Esophagus squamous epithelium (tissue), 5 donors: ENCODE results near the gene NBPF11. TPM values are rescaled to one million over a fixed set of nuclear protein-coding genes. Genes with fewer than 3 reads are reported as not detected.
A peak's percentile ranks its signal among the peaks of the same experiment; 100 is the strongest.
"Not testable (repeated sequence)": the region's sequence is repeated elsewhere in the genome, so short reads cannot be mapped to it uniquely, and the experiment has no call there.

Experiments used
- DNase-seq: peaks from one replicate; lab custom pipeline; 2025; lab: John Stamatoyannopoulos, UW
- H3K27ac ChIP-seq, 4 donors: fragments of 200-600 bp; sonication (generic); one replicate each; pipeline ENCODE4 v1.5.1; 2016 to 2019; ENCODE audit warnings: mild to moderate bottlenecking in 1 of 4
- H3K27me3 ChIP-seq, 4 donors: fragments of 200-600 bp; sonication (generic); 1 replicate in 3 of 4; 2 replicates in 1 of 4; pipeline versions ENCODE4 v1.5.1 to v1.6.0; 2017 to 2021; ENCODE audit warnings: antibody characterized with exemption in 1 of 4
- H3K36me3 ChIP-seq, 3 donors: fragments of 200-600 bp; sonication (generic); one replicate each; pipeline ENCODE4 v1.5.1; 2016 to 2019
- H3K4me1 ChIP-seq, 3 donors: fragments of 200-600 bp; sonication (generic); one replicate each; pipeline ENCODE4 v1.5.1; 2017 to 2019
- H3K4me3 ChIP-seq, 4 donors: fragments of 200-600 bp; sonication (generic); 1 replicate in 3 of 4; 2 replicates in 1 of 4; pipeline ENCODE4 v1.5.1; 2016 to 2019; ENCODE audit warnings: mild to moderate bottlenecking in 2 of 4, moderate library complexity in 1 of 4
- H3K9me3 ChIP-seq, 3 donors: fragments of 200-600 bp; sonication (generic); one replicate each; pipeline ENCODE4 v1.5.1; 2016 to 2019
- CTCF ChIP-seq, 6 experiments: fragments of 450-650 bp in 4 of 6; fragments of 200-600 bp in 2 of 6; sonication (generic) in 2 of 6; IDR thresholded peaks; one replicate each; pipeline ENCODE4 v1.5.1; 2016 to 2019; ENCODE audit warnings: antibody characterized with exemption in 6 of 6, mild to moderate bottlenecking in 4 of 6, moderate library complexity in 4 of 6
- WGBS, 2 donors: methylation state at CpG; one replicate each; pipeline ENCODE4 v1.1.5; 2018; 5-methylcytosine and 5-hydroxymethylcytosine counted together
- intact Hi-C: fragments of 100-400 bp; cut with DNase I; formaldehyde crosslinking; loops from one replicate; pipeline ENCODE4 v1.15.0; 2022
- total RNA-seq, 4 donors: library from RNA; depleted of rRNA; stranded (reverse); fragments of >200 nt; gene quantifications; one replicate each; pipeline ENCODE4 v1.1.0, GENCODE V29; 2016
- donor health status: DM: yes; HTN: yes; CAD: no.

NBPF11 gene
- total RNA-seq, 4 donors from 2014 or later: 2.8 to 9.7 (median 4.0) TPM

DNA sequence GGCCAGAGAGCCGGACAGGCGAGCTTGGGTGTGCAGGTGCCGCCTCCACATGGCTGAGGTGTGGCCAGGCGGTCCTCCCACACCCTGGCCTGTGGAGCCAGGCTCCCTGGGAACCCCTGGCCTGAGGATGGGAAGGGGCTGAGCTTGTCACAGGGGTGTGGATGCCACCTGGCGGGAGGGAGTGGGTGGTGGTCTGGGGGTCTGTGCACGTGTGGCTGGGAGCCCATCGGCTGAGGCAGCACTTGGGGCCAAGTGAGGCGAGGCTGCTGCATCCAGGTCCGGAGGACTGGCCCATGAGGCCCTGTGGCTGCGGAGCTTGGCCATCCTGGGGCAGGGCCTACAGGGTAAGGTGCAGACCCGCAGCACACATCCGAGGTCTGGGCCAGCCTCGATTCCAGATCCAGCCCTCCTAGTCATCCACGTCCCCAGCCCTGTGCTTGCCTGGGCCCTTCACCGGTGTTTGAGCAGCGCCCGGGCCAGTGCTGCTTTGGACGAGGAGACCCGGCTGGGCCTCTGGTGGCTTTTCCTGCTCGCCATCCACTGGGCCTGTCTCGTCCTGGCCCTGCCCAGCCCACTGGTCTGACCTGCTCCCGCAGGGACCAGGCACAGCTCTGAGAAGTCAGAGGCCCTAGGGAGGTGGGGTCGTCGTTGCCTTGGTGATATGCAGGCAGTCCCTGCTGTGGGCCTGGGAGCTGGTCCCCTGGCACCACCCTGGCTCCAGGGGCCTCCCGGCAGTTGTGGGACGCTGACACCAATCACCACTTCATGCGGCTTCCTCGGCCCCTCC lies 4.8 kb downstream of the NBPF11 start:
- H3K27me3 ChIP-seq, intact Hi-C loops, H3K27ac ChIP-seq, H3K4me3 ChIP-seq, H3K9me3 ChIP-seq, H3K36me3 ChIP-seq, DNase-seq: not testable (repeated sequence)
- peaks cover 0 to 12% (median 4%) of the 10 kb centered on the region in 3 donors for H3K4me1 ChIP-seq
- no CpG with 5 or more reads among the region's 28 CpGs for WGBS, 2 donors

- H3K36me3 ChIP-seq: peaks cover 0 to 11% (median 0%) of the 10 kb centered on the region in 3 donors
- no CpG with 5 or more reads among the region's 66 CpGs for WGBS, 2 donors
- H3K27me3 ChIP-seq, H3K9me3 ChIP-seq, DNase-seq, H3K4me3 ChIP-seq, H3K27ac ChIP-seq, intact Hi-C loops: not testable (repeated sequence)
- peaks cover 0 to 12% (median 4%) of the 10 kb centered on the region in 3 donors for H3K4me1 ChIP-seq
These were observed 5.7 kb downstream of the NBPF11 start for GRCh38 chr1:148146191-148146997.

DNA sequence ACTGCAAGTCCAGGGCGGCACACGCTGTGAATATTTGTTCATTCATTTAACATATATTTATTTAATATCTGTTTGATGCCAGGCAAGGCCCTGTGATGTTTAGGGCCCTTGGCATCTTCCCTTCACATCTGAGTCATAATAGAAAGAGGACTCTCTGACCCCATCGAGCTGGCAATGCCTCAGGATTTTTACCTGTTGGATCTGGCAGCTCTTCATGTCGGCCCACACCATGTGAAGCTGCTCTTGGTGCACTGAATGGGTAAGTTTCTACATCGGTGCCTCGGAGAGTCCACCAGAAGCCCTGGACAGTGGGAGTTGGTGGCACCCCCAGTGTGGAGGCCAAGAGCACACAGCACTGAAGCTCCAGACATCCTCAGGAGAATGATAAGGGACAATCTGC lies 8.9 kb downstream of the NBPF11 start:
- intact Hi-C loops: not testable (repeated sequence)

DNA sequence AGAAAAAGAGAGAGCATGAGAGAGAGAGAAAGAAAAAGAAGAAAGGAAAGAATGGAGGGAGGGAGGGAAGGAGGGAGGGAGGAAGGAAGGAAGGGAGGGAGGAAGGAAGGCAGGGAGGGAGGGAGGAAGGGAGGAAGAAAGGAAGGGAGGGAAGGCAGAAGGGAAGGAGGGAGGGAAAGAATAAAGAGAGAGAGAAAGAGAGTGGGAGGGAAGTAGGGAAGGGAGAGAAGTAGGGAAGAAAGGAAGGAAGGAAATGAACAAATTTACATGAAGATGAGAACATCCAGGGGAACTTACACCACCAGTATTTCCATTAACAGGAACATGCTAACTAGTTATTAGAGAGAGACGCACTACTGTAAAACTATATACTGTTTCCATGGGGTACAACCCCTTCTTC lies 10.1 kb downstream of the NBPF11 start:
- DNase-seq, H3K27me3 ChIP-seq, H3K4me3 ChIP-seq, H3K27ac ChIP-seq, H3K4me1 ChIP-seq, H3K9me3 ChIP-seq, intact Hi-C loops: not testable (repeated sequence)
- WGBS, 2 donors: 75 to 86% methylated on average over 1 of the region's 1 CpG
- peaks cover 0 to 10% (median 0%) of the 10 kb centered on the region in 3 donors for H3K36me3 ChIP-seq

More for the DNA sequence above, 8.9 kb downstream of the NBPF11 start:
- WGBS, 2 donors: 61 to 79% methylated on average over 3 to 4 of the region's 6 CpGs
- DNase-seq, H3K9me3 ChIP-seq, H3K27ac ChIP-seq, H3K27me3 ChIP-seq, H3K4me1 ChIP-seq, H3K4me3 ChIP-seq: not testable (repeated sequence)
- peaks cover 0 to 15% (median 0%) of the 10 kb centered on the region in 3 donors for H3K36me3 ChIP-seq

DNA sequence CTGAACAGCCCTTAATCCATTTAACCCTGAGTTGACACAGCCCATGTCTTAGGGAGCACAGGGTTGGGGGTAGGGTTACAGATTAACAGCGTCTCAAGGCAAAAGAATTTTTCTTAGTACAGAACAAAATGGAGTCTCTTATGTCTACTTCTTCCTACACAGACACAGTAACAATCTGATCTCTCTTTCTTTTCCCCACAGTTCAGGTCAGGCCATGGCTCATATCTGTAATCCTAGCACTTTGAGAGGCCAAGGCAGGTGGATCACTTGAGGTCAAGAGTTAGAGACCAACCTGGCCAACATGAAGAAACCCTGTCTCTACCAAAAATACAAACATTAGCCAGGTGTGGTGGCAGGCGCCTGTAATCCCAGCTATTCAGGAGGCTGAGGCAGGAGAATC lies 13.5 kb downstream of the NBPF11 start:
- intact Hi-C loops, H3K9me3 ChIP-seq: not testable (repeated sequence)
- WGBS, 2 donors: no CpG with 5 or more reads among the region's 2 CpGs

GRCh38 chr1:148122341-148122740 lies 29.7 kb downstream of the NBPF11 start:
- H3K4me3 ChIP-seq, H3K9me3 ChIP-seq, intact Hi-C loops, DNase-seq, H3K27me3 ChIP-seq, H3K4me1 ChIP-seq, H3K27ac ChIP-seq: not testable (repeated sequence)
- peaks cover 0 to 31% (median 0%) of the 10 kb centered on the region in 3 donors for H3K36me3 ChIP-seq
- WGBS, 2 donors: 72% methylated on average over 5 of the region's 5 CpGs; no CpG with 5 or more reads in 1 of the 2 donors

More for the DNA sequence above, 13.5 kb downstream of the NBPF11 start:
- not testable (repeated sequence) for H3K4me1 ChIP-seq, H3K27ac ChIP-seq, H3K27me3 ChIP-seq, H3K4me3 ChIP-seq, DNase-seq
- peaks cover 0 to 20% (median 0%) of the 10 kb centered on the region in 3 donors for H3K36me3 ChIP-seq

DNA sequence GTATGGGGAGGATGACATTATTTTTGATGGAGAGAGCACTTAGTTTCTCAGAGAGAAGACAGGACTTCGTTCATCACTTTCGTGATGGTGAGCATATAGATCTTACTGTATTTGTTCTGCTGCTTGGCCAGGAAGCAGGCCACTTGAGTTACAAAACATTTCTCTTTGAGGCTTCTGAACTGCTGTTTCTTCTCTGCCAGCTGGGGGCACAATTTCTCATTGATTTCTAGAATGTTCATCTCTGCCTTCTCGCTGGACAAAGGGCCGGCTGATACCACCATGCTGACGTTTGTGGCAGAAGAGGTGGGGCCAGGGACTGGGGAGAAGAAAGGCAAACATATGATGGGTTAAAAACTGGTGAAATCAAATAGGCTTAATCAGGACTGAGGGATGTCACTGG lies 31.7 kb downstream of the NBPF11 start:
- H3K4me3 ChIP-seq, DNase-seq, H3K9me3 ChIP-seq, H3K4me1 ChIP-seq, intact Hi-C loops, H3K27ac ChIP-seq, H3K27me3 ChIP-seq: not testable (repeated sequence)
- 0 to 80% methylated on average over 1 to 2 of the region's 5 CpGs for WGBS, 2 donors
- peak in 1 of 6 experiments; percentile 6 for TF ChIP-seq CTCF (IDR thresholded peaks at IDR 0.05)
- peaks cover 0 to 26% (median 0%) of the 10 kb centered on the region in 3 donors for H3K36me3 ChIP-seq

GRCh38 chr1:148095732-148096131 lies 56.3 kb downstream of the NBPF11 start:
- intact Hi-C loops, DNase-seq, H3K4me3 ChIP-seq, H3K27ac ChIP-seq, H3K9me3 ChIP-seq, H3K27me3 ChIP-seq, H3K4me1 ChIP-seq, H3K36me3 ChIP-seq: not testable (repeated sequence)
- WGBS, 2 donors: 44% methylated on average over 2 of the region's 2 CpGs; no CpG with 5 or more reads in 1 of the 2 donors

DNA sequence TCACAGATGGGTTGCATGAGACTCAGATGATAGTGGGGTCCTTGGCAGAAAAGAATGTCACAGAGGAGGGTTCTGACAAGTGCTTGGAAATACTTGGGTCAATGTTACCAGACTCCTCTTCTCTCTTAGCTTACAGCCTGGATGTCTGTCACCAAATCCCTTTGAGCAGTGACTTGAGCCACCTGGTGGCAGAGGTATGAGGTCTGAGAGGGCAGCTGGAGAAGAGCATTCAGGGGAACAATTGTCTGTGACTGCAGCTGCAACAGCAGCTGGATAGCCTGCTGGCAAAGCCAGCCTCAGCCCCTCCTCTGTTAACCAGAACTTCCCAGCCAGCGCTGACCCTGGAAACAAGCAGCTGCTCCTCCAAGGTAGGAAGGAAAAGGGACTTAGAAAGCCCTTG lies 65.9 kb downstream of the NBPF11 start:
- no CpG with 5 or more reads among the region's 1 CpG for WGBS, 2 donors
- H3K27ac ChIP-seq, DNase-seq, H3K36me3 ChIP-seq, H3K4me3 ChIP-seq, H3K4me1 ChIP-seq, intact Hi-C loops, H3K9me3 ChIP-seq, H3K27me3 ChIP-seq: not testable (repeated sequence)

DNA sequence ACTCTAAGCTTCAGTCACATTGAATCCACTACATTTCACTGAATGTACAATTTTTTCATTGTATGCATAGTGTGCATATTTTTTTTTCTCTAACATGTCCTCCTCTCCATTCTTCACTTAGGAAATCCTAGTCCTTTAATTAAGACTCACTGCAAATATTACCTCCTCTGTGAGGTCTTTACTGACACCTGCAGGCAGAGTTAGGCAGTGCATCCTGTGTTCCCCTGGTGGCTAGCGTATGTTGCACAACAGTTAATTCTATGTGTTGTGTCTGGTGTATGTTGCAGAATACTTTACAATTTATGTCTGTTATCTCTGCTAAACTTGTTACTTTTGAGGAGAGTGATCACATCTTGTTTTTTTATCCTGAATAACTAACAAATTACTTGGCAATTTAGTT lies 70.9 kb downstream of the NBPF11 start:
- H3K4me3 ChIP-seq, intact Hi-C loops, DNase-seq, H3K27ac ChIP-seq, H3K27me3 ChIP-seq, H3K4me1 ChIP-seq, H3K36me3 ChIP-seq, H3K9me3 ChIP-seq: not testable (repeated sequence)
- no CpG with 5 or more reads among the region's 1 CpG for WGBS, 2 donors

DNA sequence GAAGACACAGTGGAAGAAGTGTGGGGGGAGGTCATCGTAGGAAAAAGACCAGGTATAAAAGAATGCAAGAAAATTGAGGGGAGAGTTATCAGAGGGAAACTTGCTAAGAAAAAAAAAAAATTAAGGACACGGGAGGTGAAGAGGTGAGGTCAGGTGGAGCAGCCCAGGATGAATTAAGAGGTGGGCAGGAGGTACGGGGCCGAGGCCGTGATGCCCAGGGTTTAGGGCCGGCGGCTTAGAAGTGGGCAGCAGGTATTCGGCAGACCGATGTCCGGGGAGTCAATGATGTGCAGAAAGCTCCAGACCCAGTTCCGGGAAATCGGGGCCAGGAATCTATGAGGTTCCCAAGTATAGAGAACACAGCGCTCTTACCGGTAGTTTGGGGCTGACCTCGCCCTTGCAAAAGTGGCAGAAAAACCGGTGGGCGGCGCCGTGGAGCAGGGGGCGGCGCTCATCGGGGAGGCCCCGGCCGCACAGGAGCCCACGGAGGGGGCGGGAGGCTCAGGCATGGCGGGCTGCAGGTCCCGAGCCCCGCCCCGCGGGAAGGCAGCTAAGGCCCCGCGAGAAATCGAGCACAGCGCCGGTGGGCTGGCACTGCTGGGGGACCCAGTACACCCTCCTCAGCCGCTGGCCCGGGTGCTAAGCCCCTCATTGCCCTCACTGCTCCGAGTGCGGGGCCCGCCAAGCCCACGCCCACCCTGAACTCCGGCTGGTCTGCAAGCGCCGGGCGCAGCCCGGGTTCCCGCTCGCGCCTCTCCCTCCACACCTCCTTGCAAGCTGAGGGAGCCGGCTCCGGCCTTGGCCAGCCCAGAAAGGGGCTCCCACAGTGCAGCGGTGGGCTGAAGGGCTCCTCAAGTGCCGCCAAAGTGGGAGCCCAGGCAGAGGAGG lies 73.2 kb downstream of the NBPF11 start:
- H3K4me3 ChIP-seq, intact Hi-C loops, H3K27ac ChIP-seq, H3K36me3 ChIP-seq, H3K9me3 ChIP-seq, H3K27me3 ChIP-seq, H3K4me1 ChIP-seq, DNase-seq: not testable (repeated sequence)
- no CpG with 5 or more reads among the region's 54 CpGs for WGBS, 2 donors
